Prostate gland (tissue), 2 donors: ENCODE results near the gene ILDR1.

ENCODE experiments used
- POLR2A ChIP-seq: fragments of 450-650 bp; IDR thresholded peaks from one replicate; pipeline ENCODE4 v1.6.1; 2016; ENCODE audit warnings: antibody characterized with exemption, mild to moderate bottlenecking
- POLR2AphosphoS5 ChIP-seq: sonication (generic); formaldehyde crosslinking; IDR thresholded peaks from one replicate; pipeline ENCODE4 v1.6.1; 2017; ENCODE audit warnings: antibody characterized with exemption
- TF ChIP-seq, protein P1 (sequence below), 4 experiments: fragments of 200-600 bp in 2 of 4; fragments of 450-650 bp in 2 of 4; sonication (generic) in 2 of 4; IDR thresholded peaks; 1 replicate in 3 of 4; 2 replicates in 1 of 4; pipeline ENCODE4 v1.5.1; 2016 to 2019; ENCODE audit warnings: antibody characterized with exemption in 4 of 4, mild to moderate bottlenecking in 2 of 4, moderate library complexity in 2 of 4

DNA sequence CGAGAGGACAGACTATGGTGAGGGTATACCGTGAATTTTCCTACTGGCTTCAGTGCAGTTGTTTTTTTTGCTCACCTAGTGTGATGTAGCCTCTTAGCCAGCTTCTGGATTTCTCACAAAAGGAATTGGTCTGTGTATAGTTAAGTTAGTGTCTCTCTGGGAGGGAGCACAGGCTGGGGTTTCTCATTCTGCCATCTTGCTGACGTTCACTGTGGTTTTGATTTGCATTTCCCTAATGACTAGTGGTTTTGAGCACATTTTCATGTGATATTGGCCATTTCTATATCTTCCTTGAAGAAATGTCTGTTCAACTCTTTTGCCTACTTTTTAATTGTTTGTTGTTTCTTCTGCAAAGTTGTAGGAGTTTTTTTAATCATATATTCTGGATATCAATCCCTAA is 30.9 kb upstream of the ILDR1 start:
- TF ChIP-seq, protein P1, sequence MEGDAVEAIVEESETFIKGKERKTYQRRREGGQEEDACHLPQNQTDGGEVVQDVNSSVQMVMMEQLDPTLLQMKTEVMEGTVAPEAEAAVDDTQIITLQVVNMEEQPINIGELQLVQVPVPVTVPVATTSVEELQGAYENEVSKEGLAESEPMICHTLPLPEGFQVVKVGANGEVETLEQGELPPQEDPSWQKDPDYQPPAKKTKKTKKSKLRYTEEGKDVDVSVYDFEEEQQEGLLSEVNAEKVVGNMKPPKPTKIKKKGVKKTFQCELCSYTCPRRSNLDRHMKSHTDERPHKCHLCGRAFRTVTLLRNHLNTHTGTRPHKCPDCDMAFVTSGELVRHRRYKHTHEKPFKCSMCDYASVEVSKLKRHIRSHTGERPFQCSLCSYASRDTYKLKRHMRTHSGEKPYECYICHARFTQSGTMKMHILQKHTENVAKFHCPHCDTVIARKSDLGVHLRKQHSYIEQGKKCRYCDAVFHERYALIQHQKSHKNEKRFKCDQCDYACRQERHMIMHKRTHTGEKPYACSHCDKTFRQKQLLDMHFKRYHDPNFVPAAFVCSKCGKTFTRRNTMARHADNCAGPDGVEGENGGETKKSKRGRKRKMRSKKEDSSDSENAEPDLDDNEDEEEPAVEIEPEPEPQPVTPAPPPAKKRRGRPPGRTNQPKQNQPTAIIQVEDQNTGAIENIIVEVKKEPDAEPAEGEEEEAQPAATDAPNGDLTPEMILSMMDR (IDR thresholded peaks at IDR 0.05): no peak
- no peak for TF ChIP-seq POLR2AphosphoS5
- no peak for TF ChIP-seq POLR2A
